Stimulated activated CD8-positive, alpha-beta memory T cell treated with anti-CD3 and anti-CD28 coated beads, Interleukin-7, amount 100 ng/mL, for 4 hours (primary cell): ENCODE results near the gene TCTA.

Source experiments
- DNase-seq, 2 donors: peaks; one replicate each; pipeline ENCODE4 v3.0.0-alpha.2; 2020; ENCODE audit warnings: low read depth in 2 of 2

The TCTA gene

GRCh38 chr3:49410846-49411534 lies 1.2 kb upstream of the TCTA start:
- DNase-seq, result no peak

GRCh38 chr3:49411535-49411967 lies 672 bp upstream of the TCTA start:
- peak in 1 of 2 donors; percentile 52 for DNase-seq

- no peak for DNase-seq
Measured at GRCh38 chr3:49412632-49413337, 562 bp downstream of the TCTA start.

- DNase-seq, result no peak
Measured at GRCh38 chr3:49413338-49413734, 1.1 kb downstream of the TCTA start.

GRCh38 chr3:49414753-49415152 lies 2.5 kb downstream of the TCTA start:
- no peak for DNase-seq

- peak; percentile 51 to 60 for DNase-seq
Measured at GRCh38 chr3:49415931-49416601, 3.8 kb downstream of the TCTA start.

GRCh38 chr3:49416867-49417266 lies 4.6 kb downstream of the TCTA start:
- no peak for DNase-seq

GRCh38 chr3:49417516-49418120 lies 5.4 kb downstream of the TCTA start:
- DNase-seq, result no peak

- no peak for DNase-seq
Measured at GRCh38 chr3:49421890-49422378, 9.7 kb downstream of the TCTA start.

- no peak for DNase-seq
Measured at GRCh38 chr3:49422379-49423248, 10.4 kb downstream of the TCTA start, which contains the start of gene AMT. Gene AMT, minus strand, starts transcription at chr3:49422473. Its CDS starts 23 bp downstream, at chr3:49422450.

- DNase-seq, result no peak
Measured at GRCh38 chr3:49424816-49425215, 12.6 kb downstream of the TCTA start.

- no peak for DNase-seq
Measured at GRCh38 chr3:49427586-49427985, 15.4 kb downstream of the TCTA start.

- DNase-seq, result no peak
Measured at GRCh38 chr3:49428752-49429080, 16.5 kb downstream of the TCTA start.

- DNase-seq, result no peak
Measured at GRCh38 chr3:49434731-49435130, 22.5 kb downstream of the TCTA start.

GRCh38 chr3:49445391-49445790 lies 33.2 kb downstream of the TCTA start:
- no peak for DNase-seq

GRCh38 chr3:49453621-49454020 lies 41.4 kb downstream of the TCTA start:
- DNase-seq, result no peak

GRCh38 chr3:49454458-49454857 lies 42.2 kb downstream of the TCTA start:
- DNase-seq, result no peak

GRCh38 chr3:49454898-49455681 lies 42.9 kb downstream of the TCTA start:
- DNase-seq, result no peak

GRCh38 chr3:49456466-49456865 lies 44.2 kb downstream of the TCTA start:
- DNase-seq, result no peak

GRCh38 chr3:49460188-49460890 lies 48.1 kb downstream of the TCTA start:
- DNase-seq, result no peak
